ENCODE measurements around the gene GRB7. TPM values are rescaled to one million over a fixed set of nuclear protein-coding genes. Genes with fewer than 3 reads are reported as not detected.
A peak's percentile ranks its signal among the peaks of the same experiment; 100 is the strongest.
"Not testable (repeated sequence)": the region's sequence is repeated elsewhere in the genome, so short reads cannot be mapped to it uniquely, and the experiment has no call there.

The GRB7 gene
- total RNA-seq, 2 donors from 2014 or later, result 25.4 to 39.9 TPM

DNA sequence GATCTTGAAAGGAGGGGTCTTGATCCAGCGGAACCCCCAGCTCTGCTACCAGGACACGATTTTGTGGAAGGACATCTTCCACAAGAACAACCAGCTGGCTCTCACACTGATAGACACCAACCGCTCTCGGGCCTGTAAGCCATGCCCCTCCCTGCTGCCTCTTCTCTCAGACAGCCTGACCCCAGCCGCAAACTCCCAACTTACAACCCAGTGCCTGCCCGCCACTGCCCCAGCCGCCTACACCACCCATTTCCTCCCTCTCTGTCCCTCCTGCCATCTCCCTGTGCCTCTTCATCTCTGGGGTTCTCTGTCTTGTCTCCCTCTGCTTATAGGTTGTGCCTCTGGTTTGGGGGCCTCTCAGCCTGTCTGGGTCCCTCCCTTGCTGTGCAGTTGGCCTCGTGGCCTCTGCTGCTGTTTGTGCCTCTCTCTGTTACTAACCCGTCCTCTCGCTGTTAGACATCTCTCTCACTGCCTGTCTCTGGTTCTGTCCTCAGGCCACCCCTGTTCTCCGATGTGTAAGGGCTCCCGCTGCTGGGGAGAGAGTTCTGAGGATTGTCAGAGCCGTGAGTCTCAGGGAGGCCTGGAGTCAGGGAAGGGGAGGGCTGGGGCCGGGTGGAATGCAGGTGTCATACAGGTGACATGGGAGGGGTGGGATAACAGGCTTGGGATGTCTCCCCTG, 28.3 kb upstream of the GRB7 start:
- ATAC-seq (no peak), DNase-seq (no peak)

GRCh38 chr17:39709998-39710964, 27.5 kb upstream of the GRB7 start:
- 86 to 92% methylated on average over 13 to 20 of the region's 20 CpGs for WGBS, 2 donors
- Histone ChIP-seq H3K4me3 (no peak overlapping the region), H3K27me3 (no peaks in the 10 kb centered on the region), H3K36me3 (replicated peaks in 1 of 2; ENCODE audit: insufficient read depth in 1 of 2, low read depth in 2 of 2) (peaks cover 0 to 9% of the 10 kb centered on the region in 2 donors), H3K4me1 (peaks cover 32% of the 10 kb centered on the region), H3K27ac (no peak overlapping the region), H3K9me3 (no peaks in the 10 kb centered on the region)
- ATAC-seq, result no peak
- TF ChIP-seq POLR2A (IDR thresholded peaks at IDR 0.05) (no peak), CTCF (IDR thresholded peaks at IDR 0.05) (no peak)
- intact Hi-C loops (cut with DNase I), result no loop called here
- no peak for DNase-seq

More for the DNA sequence above, 28.3 kb upstream of the GRB7 start:
- WGBS, 2 donors, result 84 to 87% methylated on average over 14 of the region's 14 CpGs
- intact Hi-C loops (cut with DNase I), result no loop called here
- TF ChIP-seq POLR2A (IDR thresholded peaks at IDR 0.05) (no peak), CTCF (IDR thresholded peaks at IDR 0.05) (no peak)
- Histone ChIP-seq H3K4me1 (peaks cover 40% of the 10 kb centered on the region), H3K27ac (peak overlapping the region in 1 of 4 donors; percentile 97), H3K4me3 (no peak overlapping the region), H3K27me3 (no peaks in the 10 kb centered on the region), H3K36me3 (replicated peaks in 1 of 2; ENCODE audit: insufficient read depth in 1 of 2, low read depth in 2 of 2) (peaks cover 0 to 8% of the 10 kb centered on the region in 2 donors), H3K9me3 (no peaks in the 10 kb centered on the region)

DNA sequence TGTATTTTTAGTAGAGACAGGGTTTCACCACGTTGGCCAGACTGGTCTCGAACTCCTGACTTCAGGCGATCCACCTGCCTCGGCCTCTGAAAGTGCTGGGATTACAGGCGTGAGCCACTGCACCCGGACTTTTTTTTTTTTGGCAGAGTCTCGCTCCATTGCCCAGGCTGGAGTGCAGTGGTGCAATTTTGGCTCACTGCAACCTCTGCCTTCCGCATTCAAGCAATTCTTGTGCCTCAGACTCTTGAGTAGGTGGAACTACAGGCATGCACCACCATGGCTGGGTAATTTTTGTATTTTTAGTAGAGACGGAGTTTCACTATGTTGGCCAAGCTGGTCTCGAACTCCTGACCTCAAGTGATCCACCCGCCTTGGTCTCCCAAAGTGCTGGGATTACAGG, 26.7 kb upstream of the GRB7 start:
- H3K27ac ChIP-seq, result not testable (repeated sequence)
- peaks cover 0 to 11% of the 10 kb centered on the region in 2 donors for H3K36me3 ChIP-seq (replicated peaks in 1 of 2; ENCODE audit: insufficient read depth in 1 of 2, low read depth in 2 of 2)

GRCh38 chr17:39711851-39712250, 25.9 kb upstream of the GRB7 start:
- no peaks in the 10 kb centered on the region for H3K9me3 ChIP-seq
- TF ChIP-seq CTCF (IDR thresholded peaks at IDR 0.05), result no peak
- TF ChIP-seq POLR2A (IDR thresholded peaks at IDR 0.05), result no peak
- peaks cover 28% of the 10 kb centered on the region for H3K4me1 ChIP-seq
- no peak for ATAC-seq
- H3K4me3 ChIP-seq, result no peak overlapping the region
- 86 to 89% methylated on average over 10 of the region's 10 CpGs for WGBS, 2 donors
- no peak overlapping the region for H3K27ac ChIP-seq
- intact Hi-C loops (cut with DNase I), result no loop called here
- H3K27me3 ChIP-seq, result no peaks in the 10 kb centered on the region
- no peak for DNase-seq
- peaks cover 0 to 11% of the 10 kb centered on the region in 2 donors for H3K36me3 ChIP-seq (replicated peaks in 1 of 2; ENCODE audit: insufficient read depth in 1 of 2, low read depth in 2 of 2)

More for the DNA sequence above, 26.7 kb upstream of the GRB7 start:
- DNase-seq; H3K9me3 ChIP-seq; ATAC-seq; intact Hi-C loops (cut with DNase I); H3K4me3 ChIP-seq; H3K27me3 ChIP-seq: not testable (repeated sequence)
- H3K4me1 ChIP-seq, result peaks cover 28% of the 10 kb centered on the region
- WGBS, 2 donors, result 87 to 90% methylated on average over 11 of the region's 11 CpGs

DNA sequence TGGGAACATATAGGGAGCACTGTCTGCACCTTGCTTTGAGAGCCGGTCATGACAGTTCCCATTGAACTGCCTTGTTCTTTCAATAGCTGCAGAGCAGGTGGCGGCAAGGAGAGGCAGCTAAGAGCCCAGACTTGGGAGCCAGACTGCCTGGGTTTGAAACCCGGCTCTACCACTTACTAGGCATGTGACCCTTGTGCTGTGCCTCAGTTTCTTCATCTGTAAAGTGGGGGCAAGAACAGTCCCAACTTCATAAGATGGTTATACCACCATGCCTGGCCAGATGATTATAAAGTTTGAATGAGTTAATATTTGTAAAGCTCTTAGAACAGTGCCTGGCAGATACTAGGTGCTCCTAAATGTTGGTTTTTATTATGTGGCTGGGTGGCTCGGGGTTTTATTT, 23.5 kb upstream of the GRB7 start:
- Histone ChIP-seq H3K9me3 (no peaks in the 10 kb centered on the region), H3K27ac (no peak overlapping the region), H3K4me3 (no peak overlapping the region), H3K36me3 (replicated peaks in 1 of 2; ENCODE audit: insufficient read depth in 1 of 2, low read depth in 2 of 2) (peaks cover 0 to 11% of the 10 kb centered on the region in 2 donors), H3K4me1 (peaks cover 15% of the 10 kb centered on the region), H3K27me3 (no peaks in the 10 kb centered on the region)
- DNase-seq (no peak), ATAC-seq (no peak)
- TF ChIP-seq CTCF (IDR thresholded peaks at IDR 0.05), result no peak
- no peak for TF ChIP-seq POLR2A (IDR thresholded peaks at IDR 0.05)
- intact Hi-C loops (cut with DNase I), result no loop called here
- WGBS, 2 donors, result 91 to 94% methylated on average over 4 of the region's 4 CpGs
